GM12878 (cell line): Measurements from ENCODE around the gene COL5A1.

ENCODE experiments used
- EZH2 ChIP-seq: IDR thresholded peaks from 2 replicates; pipeline ENCODE4 v1.6.1; 2012; ENCODE audit warnings: low read depth, mild to moderate bottlenecking, control low read depth, inconsistent platforms, low read length, borderline replicate concordance; ENCODE audit not compliant: control insufficient read depth
- FOS ChIP-seq: IDR thresholded peaks from 3 replicates; pipeline ENCODE4 v1.6.1; 2011; ENCODE audit warnings: borderline replicate concordance; ENCODE audit not compliant: insufficient read length; ENCODE audit errors: extremely low read depth
- HDAC6 ChIP-seq: fragments of 200-600 bp; sonication (generic); IDR thresholded peaks from one replicate; pipeline ENCODE4 v1.8.0; 2017; ENCODE audit warnings: antibody characterized with exemption; ENCODE audit not compliant: unreplicated experiment
- IKZF1 ChIP-seq: fragments of 450-650 bp; conservative IDR thresholded peaks from 2 replicates; pipeline ENCODE4 v1.6.1; 2017; ENCODE audit warnings: antibody characterized with exemption, mild to moderate bottlenecking
- KLF5 ChIP-seq: fragments of 450-650 bp; IDR thresholded peaks from 2 replicates; pipeline ENCODE4 v1.6.1; 2014; ENCODE audit warnings: mild to moderate bottlenecking; ENCODE audit not compliant: partially characterized antibody
- NFIC ChIP-seq: IDR thresholded peaks from 2 replicates; pipeline ENCODE4 v1.6.1; 2012; ENCODE audit warnings: low read depth, mild to moderate bottlenecking, inconsistent platforms, low read length, moderate library complexity
- POLR2AphosphoS5 ChIP-seq: IDR thresholded peaks from 2 replicates; pipeline ENCODE4 v1.6.1; 2011; ENCODE audit warnings: mild to moderate bottlenecking, low read length, inconsistent platforms
- TCF7 ChIP-seq: IDR thresholded peaks from 2 replicates; pipeline ENCODE4 v1.6.1; 2014; ENCODE audit warnings: antibody characterized with exemption, borderline replicate concordance
- ZNF217 ChIP-seq: fragments of 450-650 bp; IDR thresholded peaks from 2 replicates; pipeline ENCODE4 v1.6.1; 2017; ENCODE audit warnings: antibody characterized with exemption, mild to moderate bottlenecking
- TF ChIP-seq, protein P1 (sequence below): fragments of 450-650 bp; IDR thresholded peaks from 2 replicates; pipeline ENCODE4 v1.6.1; 2018; ENCODE audit warnings: borderline replicate concordance, mild to moderate bottlenecking; ENCODE audit not compliant: partially characterized antibody
- TF ChIP-seq, protein P2 (sequence below), 3 experiments: IDR thresholded peaks in 2 of 3; conservative IDR thresholded peaks in 1 of 3; 2 replicates each; pipeline ENCODE4 v1.5.1; 2011; ENCODE audit warnings: low read depth in 3 of 3, low read length in 3 of 3, mild to moderate bottlenecking in 3 of 3, control low read depth in 2 of 3, moderate library complexity in 2 of 3, inconsistent platforms in 1 of 3, mixed read lengths in 1 of 3; ENCODE audit not compliant: control insufficient read depth in 2 of 3, insufficient read depth in 1 of 3; ENCODE audit errors: extremely low read depth in 1 of 3

DNA sequence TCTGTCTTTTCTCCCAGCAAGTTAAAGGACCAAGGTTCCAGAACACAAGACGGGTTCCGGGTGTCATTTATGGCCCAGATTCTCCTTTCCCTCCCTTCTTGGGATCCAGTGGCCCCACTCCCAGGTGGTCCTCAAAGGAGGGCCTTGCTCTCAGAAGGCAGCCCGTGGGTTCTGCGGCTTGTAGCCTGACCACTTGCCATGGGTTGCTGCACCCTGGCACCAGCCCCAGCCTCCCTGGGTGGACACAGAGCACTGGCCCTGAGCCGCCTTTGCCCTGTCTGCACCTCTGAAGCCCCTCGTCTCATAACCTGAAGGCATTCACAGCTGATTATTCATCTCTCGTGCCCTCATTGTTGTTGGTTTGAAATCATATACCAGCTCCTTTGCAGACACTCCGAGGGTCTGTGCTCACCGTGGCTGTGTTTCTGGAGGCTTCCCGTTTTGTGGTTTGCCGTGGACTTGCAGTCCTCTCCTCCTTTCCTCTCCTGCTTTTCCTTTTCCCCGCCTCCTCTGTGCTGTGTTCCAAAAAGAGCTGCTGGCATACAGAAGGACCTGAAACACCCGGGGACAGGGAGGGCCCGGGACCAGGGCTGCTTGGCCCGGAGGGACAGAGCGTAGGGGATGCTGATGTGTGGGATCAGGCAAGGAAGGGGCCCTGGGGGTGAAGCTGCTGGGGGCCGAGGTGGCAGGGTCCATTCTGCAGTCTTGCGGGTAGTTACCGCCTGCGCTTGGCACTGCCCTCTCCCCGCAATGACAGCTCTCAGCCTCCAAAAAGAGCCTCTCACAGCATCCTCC is 189.5 kb downstream of the COL5A1 start:
- TF ChIP-seq POLR2AphosphoS5 (no peak), EZH2 (no peak), KLF5 (no peak), NFIC (no peak), TCF7 (no peak), FOS (no peak), HDAC6 (no peak), IKZF1 (no peak), ZNF217 (no peak)
- TF ChIP-seq, protein P1, sequence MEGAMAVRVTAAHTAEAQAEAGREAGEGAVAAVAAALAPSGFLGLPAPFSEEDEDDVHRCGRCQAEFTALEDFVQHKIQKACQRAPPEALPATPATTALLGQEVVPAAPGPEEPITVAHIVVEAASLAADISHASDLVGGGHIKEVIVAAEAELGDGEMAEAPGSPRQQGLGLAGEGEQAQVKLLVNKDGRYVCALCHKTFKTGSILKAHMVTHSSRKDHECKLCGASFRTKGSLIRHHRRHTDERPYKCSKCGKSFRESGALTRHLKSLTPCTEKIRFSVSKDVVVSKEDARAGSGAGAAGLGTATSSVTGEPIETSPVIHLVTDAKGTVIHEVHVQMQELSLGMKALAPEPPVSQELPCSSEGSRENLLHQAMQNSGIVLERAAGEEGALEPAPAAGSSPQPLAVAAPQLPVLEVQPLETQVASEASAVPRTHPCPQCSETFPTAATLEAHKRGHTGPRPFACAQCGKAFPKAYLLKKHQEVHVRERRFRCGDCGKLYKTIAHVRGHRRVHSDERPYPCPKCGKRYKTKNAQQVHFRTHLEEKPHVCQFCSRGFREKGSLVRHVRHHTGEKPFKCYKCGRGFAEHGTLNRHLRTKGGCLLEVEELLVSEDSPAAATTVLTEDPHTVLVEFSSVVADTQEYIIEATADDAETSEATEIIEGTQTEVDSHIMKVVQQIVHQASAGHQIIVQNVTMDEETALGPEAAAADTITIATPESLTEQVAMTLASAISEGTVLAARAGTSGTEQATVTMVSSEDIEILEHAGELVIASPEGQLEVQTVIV = no peak
- TF ChIP-seq, protein P2, sequence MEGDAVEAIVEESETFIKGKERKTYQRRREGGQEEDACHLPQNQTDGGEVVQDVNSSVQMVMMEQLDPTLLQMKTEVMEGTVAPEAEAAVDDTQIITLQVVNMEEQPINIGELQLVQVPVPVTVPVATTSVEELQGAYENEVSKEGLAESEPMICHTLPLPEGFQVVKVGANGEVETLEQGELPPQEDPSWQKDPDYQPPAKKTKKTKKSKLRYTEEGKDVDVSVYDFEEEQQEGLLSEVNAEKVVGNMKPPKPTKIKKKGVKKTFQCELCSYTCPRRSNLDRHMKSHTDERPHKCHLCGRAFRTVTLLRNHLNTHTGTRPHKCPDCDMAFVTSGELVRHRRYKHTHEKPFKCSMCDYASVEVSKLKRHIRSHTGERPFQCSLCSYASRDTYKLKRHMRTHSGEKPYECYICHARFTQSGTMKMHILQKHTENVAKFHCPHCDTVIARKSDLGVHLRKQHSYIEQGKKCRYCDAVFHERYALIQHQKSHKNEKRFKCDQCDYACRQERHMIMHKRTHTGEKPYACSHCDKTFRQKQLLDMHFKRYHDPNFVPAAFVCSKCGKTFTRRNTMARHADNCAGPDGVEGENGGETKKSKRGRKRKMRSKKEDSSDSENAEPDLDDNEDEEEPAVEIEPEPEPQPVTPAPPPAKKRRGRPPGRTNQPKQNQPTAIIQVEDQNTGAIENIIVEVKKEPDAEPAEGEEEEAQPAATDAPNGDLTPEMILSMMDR (IDR thresholded peaks at IDR 0.05 in 2 of 3, conservative IDR thresholded peaks at IDR 0.05 in 1 of 3; ENCODE audit: control insufficient read depth in 2 of 3, extremely low read depth in 1 of 3, insufficient read depth in 1 of 3, low read depth in 3 of 3, low read length in 3 of 3) = no peak
